HepG2 (cell line): Measurements from ENCODE around the gene RBM25. TPM values are rescaled to one million over a fixed set of nuclear protein-coding genes. Genes with fewer than 3 reads are reported as not detected.

Experiments used
- ASH2L ChIP-seq: fragments of 300-600, 200-600 bp; sonication (generic); IDR thresholded peaks from 2 replicates; pipeline ENCODE4 v1.7.0; 2017; ENCODE audit warnings: low read depth, mild to moderate bottlenecking, moderate library complexity, mixed read lengths, low read length; ENCODE audit not compliant: insufficient read length
- KAT2B ChIP-seq: fragments of 150-350 bp; IDR thresholded peaks from 2 replicates; pipeline ENCODE4 v1.6.1; 2014; ENCODE audit warnings: low read depth, low read length, borderline replicate concordance
- KDM4B ChIP-seq: sonication (generic); formaldehyde crosslinking; IDR thresholded peaks from 2 replicates; pipeline ENCODE4 v1.4.0; 2020; ENCODE audit warnings: missing genetic modification reagents
- KMT2B ChIP-seq: IDR thresholded peaks from 2 replicates; pipeline ENCODE4 v1.6.1; 2016; ENCODE audit warnings: missing genetic modification reagents, missing compliant biosample characterization
- MED8 ChIP-seq: sonication (generic); formaldehyde crosslinking; IDR thresholded peaks from 2 replicates; pipeline ENCODE4 v1.8.1; 2023; ENCODE audit warnings: mild to moderate bottlenecking, missing genetic modification reagents; ENCODE audit not compliant: insufficient replicate concordance
- NR0B2 ChIP-seq: sonication (generic); formaldehyde crosslinking; IDR thresholded peaks from 2 replicates; pipeline ENCODE4 v1.4.0; 2020; ENCODE audit warnings: mild to moderate bottlenecking, missing genetic modification reagents
- RFX1 ChIP-seq: fragments of 450-650 bp; IDR thresholded peaks from 2 replicates; pipeline ENCODE4 v1.6.1; 2017
- THAP11 ChIP-seq: IDR thresholded peaks from 2 replicates; pipeline ENCODE4 v1.6.1; 2016; ENCODE audit warnings: missing biosample characterization, missing genetic modification reagents
- ZNF225 ChIP-seq: sonication (generic); formaldehyde crosslinking; IDR thresholded peaks from 2 replicates; pipeline ENCODE4 v1.4.0; 2020; ENCODE audit warnings: mild to moderate bottlenecking, missing genetic modification reagents
- ZNF543 ChIP-seq: sonication (generic); formaldehyde crosslinking; IDR thresholded peaks from 2 replicates; pipeline ENCODE4 v1.4.0; 2020; ENCODE audit warnings: mild to moderate bottlenecking, missing genetic modification reagents
- ZNF609 ChIP-seq: sonication (generic); formaldehyde crosslinking; IDR thresholded peaks from 2 replicates; pipeline ENCODE4 v1.4.0; 2020; ENCODE audit warnings: mild to moderate bottlenecking, missing genetic modification reagents, borderline replicate concordance
- ZNF790 ChIP-seq: sonication (generic); formaldehyde crosslinking; IDR thresholded peaks from 2 replicates; pipeline ENCODE4 v1.8.0; 2022; ENCODE audit warnings: missing genetic modification reagents, mild to moderate bottlenecking, borderline replicate concordance
- ZNF839 ChIP-seq: sonication (generic); formaldehyde crosslinking; IDR thresholded peaks from 2 replicates; pipeline ENCODE4 v1.4.0; 2020; ENCODE audit warnings: missing genetic modification reagents, mild to moderate bottlenecking, borderline replicate concordance
- polyA plus RNA-seq, 8 experiments: library from polyadenylated mRNA; depleted of rRNA in 3 of 8; stranded (reverse) in 7 of 8; unstranded in 1 of 8; fragments of >200 nt; fragmentation: Illumina TruSeq in 4 of 8; extraction: Trizol in 4 of 8; gene quantifications; 2 replicates each; pipeline versions ENCODE4 v1.2.1 to v1.2.3, GENCODE V29; 2011 to 2016; ENCODE audit warnings: low read depth in 4 of 8, missing spikeins in 1 of 8, mixed read lengths in 1 of 8; ENCODE audit not compliant: insufficient read depth in 1 of 8
- total RNA-seq, 5 experiments: library from RNA; depleted of rRNA; stranded (reverse); fragments of >200 nt; fragmentation: Illumina TruSeq; extraction: Trizol; gene quantifications; 2 replicates each; pipeline ENCODE4 v1.2.3, GENCODE V29; 2016; ENCODE audit warnings: low read depth in 1 of 5
- TF ChIP-seq, protein P1 (sequence below): sonication (generic); formaldehyde crosslinking; IDR thresholded peaks from 2 replicates; pipeline ENCODE4 v1.4.0; 2020; ENCODE audit warnings: mild to moderate bottlenecking, low read depth, missing genetic modification reagents
- TF ChIP-seq, protein P2 (sequence below): sonication (generic); formaldehyde crosslinking; IDR thresholded peaks from 2 replicates; pipeline ENCODE4 v1.8.0; 2023; ENCODE audit warnings: mild to moderate bottlenecking, missing genetic modification reagents
- TF ChIP-seq, protein P3 (sequence below): sonication (generic); formaldehyde crosslinking; IDR thresholded peaks from 2 replicates; pipeline ENCODE4 v1.4.0; 2020; ENCODE audit warnings: missing genetic modification reagents
- TF ChIP-seq, protein P4 (sequence below): sonication (generic); formaldehyde crosslinking; IDR thresholded peaks from 2 replicates; pipeline ENCODE4 v1.4.0; 2020; ENCODE audit warnings: missing genetic modification reagents

Gene RBM25
- total and polyA plus RNA-seq, 2 of the 13 experiments (the other 11 are each of a cell fraction or from before 2014, with no cell fraction given): 34.1 to 65.9 TPM

- TF ChIP-seq ZNF609 (CRISPR knock-in tag) (no peak), ZNF543 (CRISPR knock-in tag) (no peak), ZNF839 (peak; percentile 53; the same call in 1 of the 2 replicates), MED8 (no peak), ZNF225 (CRISPR knock-in tag) (no peak), THAP11 (CRISPR knock-in tag) (peak; percentile 83), KMT2B (CRISPR knock-in tag) (peak; percentile 87), NR0B2 (CRISPR knock-in tag) (no peak), ZNF790 (no peak; the same call in 1 of the 2 replicates), KDM4B (CRISPR knock-in tag) (no peak), KAT2B (no peak), ASH2L (peak; percentile 90), RFX1 (no peak)
- TF ChIP-seq, protein P1, sequence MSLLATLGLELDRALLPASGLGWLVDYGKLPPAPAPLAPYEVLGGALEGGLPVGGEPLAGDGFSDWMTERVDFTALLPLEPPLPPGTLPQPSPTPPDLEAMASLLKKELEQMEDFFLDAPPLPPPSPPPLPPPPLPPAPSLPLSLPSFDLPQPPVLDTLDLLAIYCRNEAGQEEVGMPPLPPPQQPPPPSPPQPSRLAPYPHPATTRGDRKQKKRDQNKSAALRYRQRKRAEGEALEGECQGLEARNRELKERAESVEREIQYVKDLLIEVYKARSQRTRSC (CRISPR knock-in tag): no peak
- TF ChIP-seq, protein P2, sequence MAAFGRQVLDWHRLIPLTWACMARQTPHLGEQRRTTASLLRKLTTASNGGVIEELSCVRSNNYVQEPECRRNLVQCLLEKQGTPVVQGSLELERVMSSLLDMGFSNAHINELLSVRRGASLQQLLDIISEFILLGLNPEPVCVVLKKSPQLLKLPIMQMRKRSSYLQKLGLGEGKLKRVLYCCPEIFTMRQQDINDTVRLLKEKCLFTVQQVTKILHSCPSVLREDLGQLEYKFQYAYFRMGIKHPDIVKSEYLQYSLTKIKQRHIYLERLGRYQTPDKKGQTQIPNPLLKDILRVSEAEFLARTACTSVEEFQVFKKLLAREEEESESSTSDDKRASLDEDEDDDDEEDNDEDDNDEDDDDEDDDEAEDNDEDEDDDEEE: no peak
- TF ChIP-seq, protein P3, sequence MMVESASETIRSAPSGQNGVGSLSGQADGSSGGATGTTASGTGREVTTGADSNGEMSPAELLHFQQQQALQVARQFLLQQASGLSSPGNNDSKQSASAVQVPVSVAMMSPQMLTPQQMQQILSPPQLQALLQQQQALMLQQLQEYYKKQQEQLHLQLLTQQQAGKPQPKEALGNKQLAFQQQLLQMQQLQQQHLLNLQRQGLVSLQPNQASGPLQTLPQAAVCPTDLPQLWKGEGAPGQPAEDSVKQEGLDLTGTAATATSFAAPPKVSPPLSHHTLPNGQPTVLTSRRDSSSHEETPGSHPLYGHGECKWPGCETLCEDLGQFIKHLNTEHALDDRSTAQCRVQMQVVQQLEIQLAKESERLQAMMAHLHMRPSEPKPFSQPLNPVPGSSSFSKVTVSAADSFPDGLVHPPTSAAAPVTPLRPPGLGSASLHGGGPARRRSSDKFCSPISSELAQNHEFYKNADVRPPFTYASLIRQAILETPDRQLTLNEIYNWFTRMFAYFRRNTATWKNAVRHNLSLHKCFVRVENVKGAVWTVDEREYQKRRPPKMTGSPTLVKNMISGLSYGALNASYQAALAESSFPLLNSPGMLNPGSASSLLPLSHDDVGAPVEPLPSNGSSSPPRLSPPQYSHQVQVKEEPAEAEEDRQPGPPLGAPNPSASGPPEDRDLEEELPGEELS (CRISPR knock-in tag): no peak; the same call in 1 of the 2 replicates
- TF ChIP-seq, protein P4, sequence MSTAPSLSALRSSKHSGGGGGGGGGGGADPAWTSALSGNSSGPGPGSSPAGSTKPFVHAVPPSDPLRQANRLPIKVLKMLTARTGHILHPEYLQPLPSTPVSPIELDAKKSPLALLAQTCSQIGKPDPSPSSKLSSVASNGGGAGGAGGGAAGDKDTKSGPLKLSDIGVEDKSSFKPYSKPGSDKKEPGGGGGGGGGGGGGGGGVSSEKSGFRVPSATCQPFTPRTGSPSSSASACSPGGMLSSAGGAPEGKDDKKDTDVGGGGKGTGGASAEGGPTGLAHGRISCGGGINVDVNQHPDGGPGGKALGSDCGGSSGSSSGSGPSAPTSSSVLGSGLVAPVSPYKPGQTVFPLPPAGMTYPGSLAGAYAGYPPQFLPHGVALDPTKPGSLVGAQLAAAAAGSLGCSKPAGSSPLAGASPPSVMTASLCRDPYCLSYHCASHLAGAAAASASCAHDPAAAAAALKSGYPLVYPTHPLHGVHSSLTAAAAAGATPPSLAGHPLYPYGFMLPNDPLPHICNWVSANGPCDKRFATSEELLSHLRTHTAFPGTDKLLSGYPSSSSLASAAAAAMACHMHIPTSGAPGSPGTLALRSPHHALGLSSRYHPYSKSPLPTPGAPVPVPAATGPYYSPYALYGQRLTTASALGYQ (CRISPR knock-in tag): peak; percentile 79; the same call in 1 of the 2 replicates
Measured at GRCh38 chr14:73136387-73137225, 78.3 kb downstream of the RBM25 start, which contains the start of gene PSEN1 (continued).
